ENCODE data around the gene DBX2. TPM values are rescaled to one million over a fixed set of nuclear protein-coding genes. Genes with fewer than 3 reads are reported as not detected.

The DBX2 gene
- total and polyA plus RNA-seq, 8 donors = not detected

DNA sequence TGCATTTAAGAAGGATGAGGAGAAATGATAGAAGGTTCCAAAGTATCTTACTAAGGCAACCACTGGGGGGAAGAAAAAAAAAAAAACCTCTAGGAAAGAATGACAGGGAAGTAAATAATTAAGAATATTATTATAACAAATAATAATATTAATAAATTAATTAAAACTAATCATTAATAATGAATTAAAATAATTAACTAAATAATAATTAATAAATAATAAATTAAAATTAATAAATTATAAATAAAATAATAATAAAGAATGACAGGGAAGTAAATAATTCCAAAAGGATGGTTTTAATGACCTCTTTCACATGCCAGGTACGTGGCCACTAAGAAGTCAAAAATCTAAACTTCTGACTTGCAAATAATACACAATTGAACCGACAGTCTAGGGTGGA lies 9.9 kb downstream of the DBX2 start:
- no peak overlapping the region for H3K27ac ChIP-seq
- no peaks in the 10 kb centered on the region for H3K27me3 ChIP-seq
- TF ChIP-seq, protein P1, sequence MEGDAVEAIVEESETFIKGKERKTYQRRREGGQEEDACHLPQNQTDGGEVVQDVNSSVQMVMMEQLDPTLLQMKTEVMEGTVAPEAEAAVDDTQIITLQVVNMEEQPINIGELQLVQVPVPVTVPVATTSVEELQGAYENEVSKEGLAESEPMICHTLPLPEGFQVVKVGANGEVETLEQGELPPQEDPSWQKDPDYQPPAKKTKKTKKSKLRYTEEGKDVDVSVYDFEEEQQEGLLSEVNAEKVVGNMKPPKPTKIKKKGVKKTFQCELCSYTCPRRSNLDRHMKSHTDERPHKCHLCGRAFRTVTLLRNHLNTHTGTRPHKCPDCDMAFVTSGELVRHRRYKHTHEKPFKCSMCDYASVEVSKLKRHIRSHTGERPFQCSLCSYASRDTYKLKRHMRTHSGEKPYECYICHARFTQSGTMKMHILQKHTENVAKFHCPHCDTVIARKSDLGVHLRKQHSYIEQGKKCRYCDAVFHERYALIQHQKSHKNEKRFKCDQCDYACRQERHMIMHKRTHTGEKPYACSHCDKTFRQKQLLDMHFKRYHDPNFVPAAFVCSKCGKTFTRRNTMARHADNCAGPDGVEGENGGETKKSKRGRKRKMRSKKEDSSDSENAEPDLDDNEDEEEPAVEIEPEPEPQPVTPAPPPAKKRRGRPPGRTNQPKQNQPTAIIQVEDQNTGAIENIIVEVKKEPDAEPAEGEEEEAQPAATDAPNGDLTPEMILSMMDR (IDR thresholded peaks at IDR 0.05) = no peak
- no peak overlapping the region for H3K4me3 ChIP-seq
- intact Hi-C loops (cut with DNase I) = no loop called here
- ATAC-seq (no peak), DNase-seq (no peak)
- no peaks in the 10 kb centered on the region for H3K9me3 ChIP-seq
- no peaks in the 10 kb centered on the region for H3K4me1 ChIP-seq
- no peaks in the 10 kb centered on the region for H3K36me3 ChIP-seq

DNA sequence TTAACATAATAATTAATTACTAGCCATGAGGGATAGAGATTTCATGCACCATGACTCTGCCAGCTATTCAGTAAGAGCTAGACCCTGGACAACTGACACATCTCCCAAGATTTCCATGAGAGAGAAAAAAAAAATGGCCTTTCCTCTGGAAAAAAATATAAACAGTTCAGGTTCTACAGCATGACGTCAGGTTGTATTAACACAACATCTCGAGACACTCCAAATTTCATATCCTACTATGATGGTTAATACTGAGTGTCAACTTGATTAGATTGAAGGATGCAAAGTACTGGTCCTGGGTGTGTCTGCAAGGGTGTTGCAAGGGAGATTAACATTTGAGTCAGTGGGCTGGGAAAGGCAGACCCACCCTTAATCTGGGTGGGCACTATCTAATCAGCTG lies 11.1 kb downstream of the DBX2 start:
- H3K36me3 ChIP-seq = no peaks in the 10 kb centered on the region
- DNase-seq (no peak), ATAC-seq (no peak)
- H3K9me3 ChIP-seq = no peaks in the 10 kb centered on the region
- intact Hi-C loops (cut with DNase I) = no loop called here
- TF ChIP-seq, protein P1 (IDR thresholded peaks at IDR 0.05) = no peak
- H3K27ac ChIP-seq = no peak overlapping the region
- H3K4me1 ChIP-seq = no peaks in the 10 kb centered on the region
- H3K4me3 ChIP-seq = no peak overlapping the region
- no peaks in the 10 kb centered on the region for H3K27me3 ChIP-seq

DNA sequence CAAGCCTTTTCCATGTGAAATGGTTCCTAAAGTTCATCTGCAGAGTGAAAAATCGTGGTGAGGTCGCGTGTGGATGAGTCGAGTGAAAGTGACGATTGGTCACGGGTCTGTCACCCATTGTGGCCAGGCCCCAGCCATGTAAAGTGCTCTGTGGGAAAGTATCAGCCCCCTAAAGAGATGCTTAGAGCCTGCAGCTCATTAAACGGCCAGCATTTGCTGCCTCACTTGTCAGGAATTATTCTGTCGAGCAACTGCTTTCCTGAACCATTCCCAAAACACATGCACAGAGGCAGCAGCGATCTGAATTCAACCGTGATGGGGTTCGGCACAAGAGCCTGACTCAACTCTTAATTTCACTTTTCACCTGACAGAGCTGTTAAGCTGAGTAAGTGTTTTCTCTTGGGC lies 16.0 kb downstream of the DBX2 start:
- no peak for ATAC-seq
- Histone ChIP-seq H3K4me3 (no peak overlapping the region), H3K9me3 (no peaks in the 10 kb centered on the region), H3K27me3 (no peaks in the 10 kb centered on the region), H3K27ac (no peak overlapping the region), H3K4me1 (no peaks in the 10 kb centered on the region), H3K36me3 (no peaks in the 10 kb centered on the region)
- no peak for DNase-seq
- intact Hi-C loops (cut with DNase I) = no loop called here
- TF ChIP-seq, protein P1 (IDR thresholded peaks at IDR 0.05) = no peak

DNA sequence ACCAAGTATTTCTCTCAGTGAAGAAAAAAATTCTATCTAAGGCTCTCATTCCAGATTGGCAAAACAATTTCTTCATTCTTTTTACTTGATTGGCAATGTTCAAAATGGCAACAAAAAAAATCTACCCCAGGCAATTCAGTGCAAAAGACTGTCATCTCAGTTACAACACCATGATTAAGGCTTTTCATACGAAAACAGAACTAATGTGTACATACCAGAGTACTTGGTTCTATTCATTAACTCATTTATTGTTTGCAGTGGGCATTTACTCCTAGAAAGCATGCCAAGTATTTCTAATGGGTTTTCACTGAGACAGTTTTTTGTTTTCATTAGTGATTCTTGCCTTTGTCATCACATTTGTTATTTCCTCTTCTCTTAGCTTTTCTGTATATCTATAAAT lies 33.0 kb downstream of the DBX2 start:
- TF ChIP-seq, protein P1 (IDR thresholded peaks at IDR 0.05) = no peak
- Histone ChIP-seq H3K4me1 (no peaks in the 10 kb centered on the region), H3K4me3 (no peak overlapping the region), H3K36me3 (no peaks in the 10 kb centered on the region), H3K27ac (no peak overlapping the region), H3K27me3 (no peaks in the 10 kb centered on the region), H3K9me3 (peaks cover 0 to 16% of the 10 kb centered on the region in 2 donors)
- ATAC-seq = no peak
- intact Hi-C loops (cut with DNase I) = no loop called here
- DNase-seq = no peak

DNA sequence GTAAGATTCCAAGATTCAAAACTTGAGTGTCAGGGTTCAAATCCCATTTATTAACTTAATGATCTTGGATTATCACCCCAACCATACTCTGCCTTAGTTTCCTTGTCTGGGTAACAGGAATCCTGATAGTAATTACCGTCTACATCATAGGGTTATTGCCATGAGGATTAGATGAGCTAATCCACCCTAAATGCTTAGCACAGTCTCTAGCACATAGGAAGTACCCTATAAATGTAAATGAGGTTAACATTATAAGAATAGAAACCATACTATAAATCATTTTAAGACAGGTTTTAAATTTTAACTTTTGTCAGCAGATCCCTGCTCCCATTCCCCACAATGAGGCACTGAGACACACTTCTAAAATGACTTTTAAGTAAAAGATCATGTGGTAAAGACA lies 36.5 kb downstream of the DBX2 start:
- intact Hi-C loops (cut with DNase I) = no loop called here
- TF ChIP-seq, protein P1 (IDR thresholded peaks at IDR 0.05) = no peak
- peaks cover 0 to 5% of the 10 kb centered on the region in 2 donors for H3K9me3 ChIP-seq
- no peak overlapping the region for H3K27ac ChIP-seq
- ATAC-seq (no peak), DNase-seq (no peak)
- H3K4me1 ChIP-seq = no peaks in the 10 kb centered on the region
- no peaks in the 10 kb centered on the region for H3K27me3 ChIP-seq
- H3K36me3 ChIP-seq = no peaks in the 10 kb centered on the region
- H3K4me3 ChIP-seq = no peak overlapping the region

All from left lung (tissue), 10 donors.